GM23248 (cell line): ENCODE measurements around the gene SOD2.
"Not testable (repeated sequence)": the region's sequence is repeated elsewhere in the genome, so short reads cannot be mapped to it uniquely, and the experiment has no call there.

Experiments
- EZH2 ChIP-seq: fragments of 200-600 bp; sonication (generic); IDR thresholded peaks from 2 replicates; pipeline ENCODE4 v1.6.1; 2018; ENCODE audit warnings: antibody characterized with exemption, mild to moderate bottlenecking; ENCODE audit not compliant: insufficient read depth, poor library complexity, severe bottlenecking
- EZH2phosphoT487 ChIP-seq: fragments of 200-600 bp; sonication (generic); IDR thresholded peaks from 2 replicates; pipeline ENCODE4 v1.6.1; 2018; ENCODE audit warnings: antibody characterized with exemption, moderate library complexity, mild to moderate bottlenecking, low read depth; ENCODE audit not compliant: insufficient read depth

GRCh38 chr6:159710603-159711002 is 17.6 kb upstream of the SOD2 start:
- not testable (repeated sequence) for TF ChIP-seq EZH2phosphoT487, EZH2
